ENCODE results near the gene OR1S2. TPM values are rescaled to one million over a fixed set of nuclear protein-coding genes. Genes with fewer than 3 reads are reported as not detected.

The OR1S2 gene
- total RNA-seq, 3 donors from 2014 or later = not detected

GRCh38 chr11:58199271-58199670, 4.7 kb downstream of the OR1S2 start:
- intact Hi-C loops (cut with DNase I; ENCODE audit: low total_unique reads) = no loop called here
- H3K27me3 ChIP-seq = no peaks in the 10 kb centered on the region
- no peak for DNase-seq (ENCODE audit: low spot score in 2 of 2)

GRCh38 chr11:58195939-58196338, 8.0 kb downstream of the OR1S2 start:
- peaks cover 0 to 8% of the 10 kb centered on the region in 2 donors for H3K9me3 ChIP-seq
- no peak for TF ChIP-seq POLR2AphosphoS5 (IDR thresholded peaks at IDR 0.05)
- TF ChIP-seq CTCF (IDR thresholded peaks at IDR 0.05) = no peak
- TF ChIP-seq POLR2A (IDR thresholded peaks at IDR 0.05) = no peak

More at GRCh38 chr11:58199271-58199670, 4.7 kb downstream of the OR1S2 start:
- peaks cover 0 to 8% of the 10 kb centered on the region in 2 donors for H3K9me3 ChIP-seq
- no peaks in the 10 kb centered on the region for H3K36me3 ChIP-seq
- H3K27ac ChIP-seq = no peak overlapping the region
- no peak overlapping the region for H3K4me3 ChIP-seq
- TF ChIP-seq POLR2AphosphoS5 (IDR thresholded peaks at IDR 0.05) (no peak), POLR2A (IDR thresholded peaks at IDR 0.05) (no peak), CTCF (IDR thresholded peaks at IDR 0.05) (no peak)
- H3K4me1 ChIP-seq = no peaks in the 10 kb centered on the region

GRCh38 chr11:58193391-58193790, 10.6 kb downstream of the OR1S2 start:
- Histone ChIP-seq H3K4me3 (no peak overlapping the region), H3K27ac (no peak overlapping the region), H3K27me3 (no peaks in the 10 kb centered on the region), H3K4me1 (no peaks in the 10 kb centered on the region), H3K36me3 (no peaks in the 10 kb centered on the region), H3K9me3 (peaks cover 0 to 8% of the 10 kb centered on the region in 2 donors)
- intact Hi-C loops (cut with DNase I; ENCODE audit: low total_unique reads) = no loop called here
- no peak for DNase-seq (ENCODE audit: low spot score in 2 of 2)
- TF ChIP-seq POLR2A (IDR thresholded peaks at IDR 0.05) (no peak), POLR2AphosphoS5 (IDR thresholded peaks at IDR 0.05) (no peak), CTCF (IDR thresholded peaks at IDR 0.05) (no peak)

More at GRCh38 chr11:58195939-58196338, 8.0 kb downstream of the OR1S2 start:
- H3K27ac ChIP-seq = no peak overlapping the region
- no peaks in the 10 kb centered on the region for H3K27me3 ChIP-seq
- no peaks in the 10 kb centered on the region for H3K36me3 ChIP-seq
- DNase-seq (ENCODE audit: low spot score in 2 of 2) = no peak
- H3K4me1 ChIP-seq = no peaks in the 10 kb centered on the region
- intact Hi-C loops (cut with DNase I; ENCODE audit: low total_unique reads) = no loop called here
- no peak overlapping the region for H3K4me3 ChIP-seq

GRCh38 chr11:58192229-58192628, 11.7 kb downstream of the OR1S2 start:
- Histone ChIP-seq H3K4me1 (no peaks in the 10 kb centered on the region), H3K27me3 (no peaks in the 10 kb centered on the region), H3K9me3 (no peaks in the 10 kb centered on the region), H3K27ac (no peak overlapping the region), H3K4me3 (no peak overlapping the region), H3K36me3 (no peaks in the 10 kb centered on the region)
- no peak for DNase-seq (ENCODE audit: low spot score in 2 of 2)
- TF ChIP-seq POLR2AphosphoS5 (IDR thresholded peaks at IDR 0.05) (no peak), POLR2A (IDR thresholded peaks at IDR 0.05) (no peak)
- intact Hi-C loops (cut with DNase I; ENCODE audit: low total_unique reads) = no loop called here

GRCh38 chr11:58188770-58189169, 15.2 kb downstream of the OR1S2 start, which contains the start of gene OR9Q2:
Gene OR9Q2, plus strand, starts transcription at chr11:58189070. Its CDS starts 1,421 bp downstream, at chr11:58190491.
- intact Hi-C loops (cut with DNase I; ENCODE audit: low total_unique reads) = no loop called here
- no peaks in the 10 kb centered on the region for H3K36me3 ChIP-seq
- no peak for TF ChIP-seq POLR2A (IDR thresholded peaks at IDR 0.05)
- no peak for TF ChIP-seq POLR2AphosphoS5 (IDR thresholded peaks at IDR 0.05)
- no peak for TF ChIP-seq CTCF (IDR thresholded peaks at IDR 0.05)

GRCh38 chr11:58186938-58187337, 17.0 kb downstream of the OR1S2 start:
- Histone ChIP-seq H3K36me3 (no peaks in the 10 kb centered on the region), H3K4me1 (no peaks in the 10 kb centered on the region), H3K9me3 (no peaks in the 10 kb centered on the region), H3K27me3 (no peaks in the 10 kb centered on the region), H3K4me3 (no peak overlapping the region), H3K27ac (no peak overlapping the region)
- TF ChIP-seq POLR2AphosphoS5 (IDR thresholded peaks at IDR 0.05) (no peak), CTCF (IDR thresholded peaks at IDR 0.05) (no peak), POLR2A (IDR thresholded peaks at IDR 0.05) (no peak)
- intact Hi-C loops (cut with DNase I; ENCODE audit: low total_unique reads) = no loop called here
- DNase-seq (ENCODE audit: low spot score in 2 of 2) = no peak

More at GRCh38 chr11:58188770-58189169, 15.2 kb downstream of the OR1S2 start, which contains the start of gene OR9Q2:
- Histone ChIP-seq H3K4me1 (no peaks in the 10 kb centered on the region), H3K27me3 (no peaks in the 10 kb centered on the region), H3K9me3 (no peaks in the 10 kb centered on the region), H3K27ac (no peak within 1 kb of the TSS), H3K4me3 (no peak within 1 kb of the TSS)
- DNase-seq (ENCODE audit: low spot score in 2 of 2) = no peak

Measured in breast epithelium (tissue), 4 donors.